Activated CD4-positive, alpha-beta T cell treated with anti-CD3 and anti-CD28 coated beads, Interleukin-2, amount 50 U/mL, for 16 hours (primary cell): ENCODE measurements around the gene ISG20.

Experiments used
- DNase-seq: peaks from one replicate; pipeline ENCODE4 v3.0.0-alpha.2; 2020

ISG20 gene

DNA sequence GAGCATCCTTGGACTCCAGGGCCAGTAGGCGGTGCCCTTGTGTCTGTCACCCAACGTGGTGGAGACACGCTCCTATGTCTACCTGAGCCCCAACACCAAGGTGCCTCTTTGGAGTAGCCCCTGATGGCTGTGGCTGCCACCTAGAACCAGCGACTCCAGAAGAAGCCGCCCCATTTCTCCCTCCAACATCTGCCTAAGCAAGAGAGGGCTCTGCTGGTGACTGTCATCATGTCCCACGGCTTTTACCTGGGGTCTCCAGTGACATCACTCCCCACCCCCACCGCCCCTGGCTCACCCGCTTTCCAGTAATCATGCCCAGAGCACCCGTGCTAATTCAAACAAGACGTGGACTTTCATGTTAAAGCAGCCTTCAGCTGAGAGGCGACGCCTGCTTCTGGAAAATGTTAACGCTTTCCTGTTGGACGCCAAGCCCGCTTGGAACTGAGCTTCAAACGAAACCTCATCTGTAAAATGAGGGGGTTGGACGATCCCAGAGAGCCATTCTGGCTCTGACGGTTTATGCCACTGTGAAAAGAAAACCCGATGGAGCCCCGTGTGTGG is 57.0 kb downstream of the ISG20 start:
- no peak for DNase-seq

DNA sequence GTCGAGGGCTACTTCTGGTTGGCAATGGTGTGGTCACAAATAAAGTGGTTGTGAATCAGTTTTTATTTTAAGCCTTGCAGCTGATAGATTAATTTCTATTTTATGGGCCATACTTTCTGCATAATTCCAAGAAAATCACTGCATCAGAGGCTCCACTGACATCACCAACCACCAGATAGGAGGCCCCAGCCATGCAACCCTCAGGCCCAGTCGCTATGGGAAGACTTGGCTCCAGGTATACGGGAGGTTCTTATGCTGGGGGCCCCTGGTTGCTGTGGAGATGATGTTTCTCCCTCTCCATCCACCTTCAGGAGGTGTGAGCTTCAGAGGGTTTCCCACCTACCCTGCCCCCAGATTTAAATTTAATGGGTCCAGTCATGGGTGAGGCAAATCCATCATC is 57.4 kb downstream of the ISG20 start:
- DNase-seq = no peak

DNA sequence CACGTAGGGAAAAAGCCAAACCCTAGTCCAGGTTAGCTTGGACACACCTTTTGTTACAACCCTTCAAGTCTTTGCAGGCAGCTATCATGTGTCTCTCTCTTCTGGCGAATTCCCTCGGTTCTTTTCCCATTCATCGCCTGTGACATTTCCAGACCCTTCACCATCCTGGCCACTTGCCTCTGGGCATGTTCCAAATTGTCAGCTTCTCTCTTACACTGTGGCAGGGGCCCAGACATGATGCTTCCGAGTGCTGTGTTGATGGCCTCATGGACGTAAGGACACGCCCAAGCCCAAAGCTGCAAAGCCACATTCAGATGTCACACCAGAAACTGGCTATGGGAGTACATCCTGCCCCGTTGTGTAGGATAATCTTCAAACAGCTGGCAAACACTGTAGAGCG is 58.5 kb downstream of the ISG20 start:
- DNase-seq = no peak

DNA sequence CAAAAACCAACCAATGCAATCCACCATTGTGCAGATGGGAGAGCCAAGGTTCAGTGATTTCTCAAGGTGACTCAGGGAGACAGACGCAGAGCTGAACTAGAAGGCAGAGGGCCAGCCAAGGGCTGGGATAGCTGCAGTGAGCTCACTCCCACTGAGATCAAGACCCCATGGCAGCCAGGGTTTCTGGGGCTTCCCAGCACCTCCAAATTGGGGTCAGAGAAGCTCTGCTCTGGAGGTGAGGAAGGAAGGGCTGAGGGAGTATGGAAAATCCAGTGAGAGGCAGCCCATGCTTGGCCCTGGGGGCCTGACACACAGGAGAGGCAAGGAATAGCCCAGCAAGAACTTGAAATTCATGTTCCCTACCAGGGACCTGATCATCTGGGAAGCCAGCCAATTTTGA is 61.0 kb downstream of the ISG20 start:
- no peak for DNase-seq

DNA sequence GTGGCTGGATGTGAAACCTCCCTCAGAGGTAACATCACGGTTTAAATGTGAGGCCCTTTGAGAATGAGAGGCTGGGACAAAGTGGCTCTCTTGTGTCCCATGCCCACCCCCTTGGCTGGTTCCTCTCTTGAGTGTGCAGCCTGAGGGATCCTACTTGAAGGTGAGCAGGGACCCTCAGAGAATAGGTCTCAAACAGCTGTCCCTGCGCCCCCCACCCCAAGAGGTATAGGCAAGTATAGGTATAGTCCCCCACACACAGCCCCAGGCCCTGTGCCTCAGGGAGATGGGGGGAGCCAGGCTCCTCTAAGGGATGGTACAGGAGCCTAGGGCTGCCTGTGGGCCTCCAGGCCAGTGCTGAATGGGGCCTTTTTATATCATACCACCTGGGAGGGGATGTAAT is 61.9 kb downstream of the ISG20 start:
- DNase-seq = no peak

DNA sequence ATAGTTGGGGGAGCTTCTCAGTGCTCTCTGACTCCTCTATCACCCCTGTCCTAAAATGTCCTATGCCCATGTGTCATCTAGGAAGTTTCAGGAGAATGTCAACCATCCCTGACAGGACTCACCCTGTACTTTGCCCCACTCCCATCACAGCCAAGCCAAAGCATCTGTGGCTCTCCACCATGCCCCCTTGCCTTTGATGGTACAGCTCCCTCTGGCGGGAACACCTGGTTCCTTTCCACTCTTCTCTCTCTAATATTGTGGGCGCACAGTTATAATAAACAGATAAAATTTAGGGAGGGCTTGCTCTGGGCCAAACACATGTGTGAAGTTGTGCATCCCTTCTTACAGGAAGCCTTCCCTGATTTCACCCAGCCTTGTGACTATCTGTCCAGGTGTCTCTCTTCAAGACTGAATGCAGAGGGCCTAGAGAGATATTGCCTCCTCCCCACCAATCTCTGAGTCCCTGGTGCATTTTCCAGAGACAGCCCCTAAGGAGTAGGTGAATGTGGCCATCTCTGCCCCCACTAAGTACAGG is 62.8 kb downstream of the ISG20 start:
- DNase-seq = peak; percentile 13

DNA sequence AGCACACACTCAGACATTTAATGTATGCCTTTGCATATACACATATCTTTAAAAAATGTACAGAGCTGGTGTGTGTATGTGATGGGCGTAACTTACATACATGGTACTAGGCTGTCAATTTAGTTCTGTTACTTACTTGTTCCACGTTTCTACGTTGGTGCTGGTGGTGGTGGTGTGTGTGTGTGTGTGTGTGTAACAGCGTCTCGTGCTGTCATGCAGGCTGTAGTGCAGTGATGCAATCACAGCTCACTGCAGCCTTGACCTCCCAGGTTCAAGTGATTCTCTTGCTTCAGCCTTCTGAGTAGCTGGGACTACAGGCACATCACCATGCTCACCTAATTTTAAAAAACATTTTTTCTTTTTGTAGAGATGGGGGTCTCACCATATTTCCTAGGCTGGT is 64.2 kb downstream of the ISG20 start:
- no peak for DNase-seq

DNA sequence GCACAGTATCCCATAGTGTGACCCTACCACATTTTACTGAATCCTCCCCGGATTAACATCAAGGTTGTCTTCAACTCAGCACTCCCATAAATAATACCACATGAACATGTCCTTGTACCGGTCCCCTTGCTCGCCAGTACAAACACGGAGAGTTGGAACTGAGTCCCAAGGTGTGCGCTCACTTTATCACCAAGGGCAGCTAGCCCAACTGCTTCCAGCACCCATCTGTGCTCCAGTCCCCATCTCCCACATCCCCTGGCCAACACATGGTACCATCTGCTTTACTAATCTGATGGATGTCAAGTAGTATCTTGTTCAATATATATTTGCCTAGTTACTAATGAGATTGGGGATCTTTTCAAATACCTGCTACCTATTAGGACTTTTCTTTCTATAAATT is 64.7 kb downstream of the ISG20 start:
- no peak for DNase-seq

DNA sequence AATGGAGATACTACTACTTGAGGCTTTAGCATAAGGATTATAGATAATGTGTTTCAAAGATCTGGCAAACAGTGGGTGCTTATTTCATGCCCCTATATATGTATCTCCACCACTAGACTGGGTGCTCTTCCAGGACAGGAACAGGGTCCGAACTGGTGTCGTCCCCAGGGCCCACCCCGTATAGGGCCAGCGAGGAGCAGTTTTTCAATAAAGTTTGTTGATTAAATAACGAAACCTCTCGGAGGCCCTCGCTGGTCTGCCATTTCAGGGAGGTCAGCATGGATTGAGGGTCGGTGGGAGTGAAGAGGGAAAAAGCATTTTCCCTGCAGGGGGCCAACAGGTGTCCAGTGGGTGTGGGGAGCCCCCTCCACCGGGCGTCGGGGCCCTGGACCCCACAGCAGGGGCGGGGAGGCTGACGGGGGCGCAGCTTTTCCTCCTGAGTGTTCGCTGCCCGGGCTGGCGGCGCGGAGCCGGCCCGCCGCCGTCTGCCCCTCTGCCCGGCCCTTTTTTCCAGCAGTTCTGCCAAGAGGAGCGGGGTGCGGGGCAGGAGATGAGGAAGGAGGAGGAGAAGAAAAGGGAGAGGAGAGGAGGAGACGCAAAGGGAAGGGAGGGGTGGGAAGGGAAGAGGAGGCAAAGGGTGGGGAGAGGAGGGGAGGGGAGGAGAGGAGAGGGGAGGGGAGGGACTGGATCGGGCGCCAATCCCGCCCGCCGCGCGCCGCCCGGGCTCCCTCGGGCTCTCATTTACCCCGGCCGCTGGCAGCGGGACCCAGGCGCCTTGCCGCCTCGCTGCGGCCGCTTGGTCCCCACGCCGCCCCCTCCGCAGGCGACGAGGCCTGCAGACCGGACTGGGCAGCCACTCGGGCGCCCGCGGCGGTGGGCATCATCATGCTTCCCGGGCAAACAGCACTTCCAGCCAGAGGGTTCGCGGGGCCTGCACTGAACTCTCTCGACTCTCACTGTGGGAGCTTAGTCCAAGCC is 66.3 kb downstream of the ISG20 start:
- DNase-seq = no peak

DNA sequence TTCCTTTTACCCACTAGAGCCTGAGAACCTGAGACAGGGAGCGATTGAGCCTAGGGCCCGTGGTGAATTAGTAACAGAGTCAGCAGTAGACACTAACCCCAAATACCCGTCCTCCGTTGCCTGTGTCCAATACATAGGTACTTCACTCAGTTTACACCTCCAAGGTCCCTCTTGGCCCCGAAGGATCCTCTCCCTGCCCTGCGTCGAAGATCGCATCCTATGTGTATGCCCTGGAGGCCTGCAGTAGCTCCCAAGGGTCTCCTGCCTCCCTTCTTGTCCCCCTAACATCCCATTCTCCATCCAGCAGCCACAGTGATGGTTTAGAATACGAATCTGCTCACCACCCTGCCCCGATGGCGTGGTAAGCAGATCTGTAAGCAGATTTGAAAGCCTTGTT is 67.0 kb downstream of the ISG20 start:
- no peak for DNase-seq
